Testis (tissue), 3 donors: ENCODE results near the gene ITIH3. TPM values are rescaled to one million over a fixed set of nuclear protein-coding genes. Genes with fewer than 3 reads are reported as not detected.

Experiments used
- DNase-seq: peaks from one replicate; pipeline ENCODE4 v3.0.0-alpha.2; 2019
- H3K27ac ChIP-seq, 2 donors: fragments of 200-600 bp; sonication (generic); one replicate each; pipeline ENCODE4 v1.5.1; 2019
- H3K27me3 ChIP-seq: fragments of 200-600 bp; sonication (generic); one replicate; pipeline ENCODE4 v1.5.1; 2019
- H3K36me3 ChIP-seq: fragments of 200-600 bp; sonication (generic); one replicate; pipeline ENCODE4 v1.5.1; 2017; ENCODE audit warnings: low read depth; ENCODE audit errors: missing control alignments
- H3K4me1 ChIP-seq: fragments of 200-600 bp; sonication (generic); one replicate; pipeline ENCODE4 v1.5.1; 2019
- H3K4me3 ChIP-seq, 2 donors: fragments of 200-600 bp; sonication (generic); one replicate each; pipeline ENCODE4 v1.5.1; 2017 to 2019
- H3K9me3 ChIP-seq: fragments of 200-600 bp; sonication (generic); one replicate; pipeline ENCODE4 v1.5.1; 2017
- POLR2A ChIP-seq: fragments of 450-650 bp; IDR thresholded peaks from one replicate; pipeline ENCODE4 v1.6.1; 2017; ENCODE audit warnings: antibody characterized with exemption, mild to moderate bottlenecking, moderate library complexity
- WGBS, 2 donors: methylation state at CpG; one replicate each; pipeline ENCODE4 v1.1.5; 2018; 5-methylcytosine and 5-hydroxymethylcytosine counted together
- intact Hi-C: fragments of 100-400 bp; cut with DNase I; formaldehyde crosslinking; loops from one replicate; pipeline ENCODE4 v1.15.1; 2023; ENCODE audit warnings: low total_unique reads
- polyA plus RNA-seq: library from polyadenylated mRNA; stranded (reverse); fragments of 350-450 nt; fragmentation: Illumina TruSeq; extraction: RNeasy Lipid Tissue Mini Kit (QIAGEN cat#74804); gene quantifications from one replicate; pipeline ENCODE4 v1.2.3, GENCODE V29; 2014; ENCODE audit warnings: low read depth, low replicate concordance; ENCODE audit not compliant: insufficient read depth
- total RNA-seq, 2 donors: library from RNA; depleted of rRNA; stranded (reverse); fragments of >200 nt; gene quantifications; one replicate each; pipeline ENCODE4 v1.2.3, GENCODE V29; 2016
- TF ChIP-seq, protein P1 (sequence below), 3 experiments: fragments of 450-650 bp in 2 of 3; fragments of 200-600 bp in 1 of 3; sonication (generic) in 1 of 3; IDR thresholded peaks; one replicate each; pipeline ENCODE4 v1.5.1; 2016 to 2019; ENCODE audit warnings: antibody characterized with exemption in 3 of 3, mild to moderate bottlenecking in 2 of 3, moderate library complexity in 1 of 3

Gene ITIH3
- total and polyA plus RNA-seq, 3 donors from 2014 or later: 5.4 to 9.9 (median 6.3) TPM

DNA sequence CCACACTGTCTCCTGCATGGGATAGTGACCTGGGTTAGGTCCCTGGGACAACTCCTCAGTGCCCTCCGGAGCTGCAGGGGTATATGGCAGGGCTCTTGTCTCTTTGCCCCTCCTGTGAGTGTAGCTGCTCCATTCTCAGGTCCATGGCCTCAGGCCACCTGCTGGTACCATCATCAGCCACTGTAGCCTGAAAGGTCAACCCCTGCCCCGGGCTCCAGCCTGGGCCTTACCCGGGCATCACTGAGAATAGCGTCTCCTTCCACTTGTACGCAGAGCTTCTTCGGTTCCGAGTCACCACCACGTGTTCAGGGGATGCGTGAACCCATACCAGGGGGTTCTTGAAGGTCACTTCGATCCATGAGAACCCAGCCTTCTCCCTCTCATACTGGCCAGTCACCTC lies 22.1 kb downstream of the ITIH3 start:
- Histone ChIP-seq H3K4me1 (no peaks in the 10 kb centered on the region), H3K27ac (no peak overlapping the region), H3K27me3 (no peaks in the 10 kb centered on the region), H3K9me3 (no peaks in the 10 kb centered on the region), H3K4me3 (no peak overlapping the region), H3K36me3 (no peaks in the 10 kb centered on the region)
- no peak for DNase-seq
- TF ChIP-seq, protein P1, sequence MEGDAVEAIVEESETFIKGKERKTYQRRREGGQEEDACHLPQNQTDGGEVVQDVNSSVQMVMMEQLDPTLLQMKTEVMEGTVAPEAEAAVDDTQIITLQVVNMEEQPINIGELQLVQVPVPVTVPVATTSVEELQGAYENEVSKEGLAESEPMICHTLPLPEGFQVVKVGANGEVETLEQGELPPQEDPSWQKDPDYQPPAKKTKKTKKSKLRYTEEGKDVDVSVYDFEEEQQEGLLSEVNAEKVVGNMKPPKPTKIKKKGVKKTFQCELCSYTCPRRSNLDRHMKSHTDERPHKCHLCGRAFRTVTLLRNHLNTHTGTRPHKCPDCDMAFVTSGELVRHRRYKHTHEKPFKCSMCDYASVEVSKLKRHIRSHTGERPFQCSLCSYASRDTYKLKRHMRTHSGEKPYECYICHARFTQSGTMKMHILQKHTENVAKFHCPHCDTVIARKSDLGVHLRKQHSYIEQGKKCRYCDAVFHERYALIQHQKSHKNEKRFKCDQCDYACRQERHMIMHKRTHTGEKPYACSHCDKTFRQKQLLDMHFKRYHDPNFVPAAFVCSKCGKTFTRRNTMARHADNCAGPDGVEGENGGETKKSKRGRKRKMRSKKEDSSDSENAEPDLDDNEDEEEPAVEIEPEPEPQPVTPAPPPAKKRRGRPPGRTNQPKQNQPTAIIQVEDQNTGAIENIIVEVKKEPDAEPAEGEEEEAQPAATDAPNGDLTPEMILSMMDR (IDR thresholded peaks at IDR 0.05): no peak
- no peak for TF ChIP-seq POLR2A
- whole genome bisulfite sequencing, 2 donors: 94 to 97% methylated on average over 9 to 10 of the region's 10 CpGs
- intact Hi-C loops: no loop called here

DNA sequence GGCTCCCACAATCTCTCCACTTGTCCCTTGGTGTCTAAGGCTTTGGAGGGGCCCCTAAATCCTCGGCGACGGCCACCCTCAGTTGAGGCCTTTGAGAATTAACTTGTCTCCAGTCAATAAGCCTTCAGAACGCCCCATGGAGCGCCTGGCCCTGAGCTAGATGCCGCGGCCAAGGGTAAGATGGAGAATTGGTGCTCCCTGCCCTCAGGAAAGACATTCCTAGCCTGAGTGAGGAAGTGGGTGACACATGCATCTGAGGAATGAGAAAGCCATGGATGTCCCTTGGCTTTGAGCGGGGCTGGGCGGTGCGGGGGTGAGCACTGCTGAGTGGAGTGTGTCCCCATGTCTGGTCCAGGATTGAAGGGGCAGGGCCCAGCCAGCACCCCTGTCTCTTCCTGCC lies 22.6 kb downstream of the ITIH3 start:
- 97 to 98% methylated on average over 9 to 10 of the region's 10 CpGs for WGBS, 2 donors
- Histone ChIP-seq H3K36me3 (no peaks in the 10 kb centered on the region), H3K4me1 (no peaks in the 10 kb centered on the region), H3K9me3 (no peaks in the 10 kb centered on the region), H3K27me3 (no peaks in the 10 kb centered on the region), H3K4me3 (no peak overlapping the region), H3K27ac (no peak overlapping the region)
- no peak for DNase-seq
- no peak for TF ChIP-seq POLR2A
- TF ChIP-seq, protein P1 (IDR thresholded peaks at IDR 0.05): no peak
- intact Hi-C loops: no loop called here

DNA sequence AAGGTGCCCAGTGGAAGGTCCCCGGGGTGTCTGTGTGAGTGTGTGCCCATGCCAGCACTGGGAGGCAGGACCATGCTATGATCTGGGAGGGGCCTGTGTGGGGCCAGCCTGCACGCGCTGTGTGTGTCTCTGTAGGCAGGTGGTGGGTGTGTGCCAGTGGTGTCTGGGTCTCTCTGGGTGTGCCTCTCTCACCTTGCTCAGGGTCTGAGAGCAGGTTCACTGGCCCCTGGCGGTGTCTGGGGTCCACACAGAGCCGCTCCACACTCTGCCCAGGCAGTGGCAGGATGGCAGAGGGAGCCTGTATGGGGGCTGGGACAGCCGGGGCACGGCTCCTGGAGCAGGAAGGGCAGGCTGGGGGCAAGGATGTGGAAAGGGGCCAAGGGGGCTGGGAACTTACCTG lies 23.3 kb downstream of the ITIH3 start:
- intact Hi-C loops: no loop called here
- 95 to 97% methylated on average over 4 to 7 of the region's 7 CpGs for whole genome bisulfite sequencing, 2 donors
- no peaks in the 10 kb centered on the region for H3K36me3 ChIP-seq
- no peak for DNase-seq
- H3K4me1 ChIP-seq: no peaks in the 10 kb centered on the region
- H3K4me3 ChIP-seq: no peak overlapping the region
- no peaks in the 10 kb centered on the region for H3K9me3 ChIP-seq
- TF ChIP-seq POLR2A: no peak
- TF ChIP-seq, protein P1 (IDR thresholded peaks at IDR 0.05): no peak
- H3K27me3 ChIP-seq: no peaks in the 10 kb centered on the region
- H3K27ac ChIP-seq: no peak overlapping the region

DNA sequence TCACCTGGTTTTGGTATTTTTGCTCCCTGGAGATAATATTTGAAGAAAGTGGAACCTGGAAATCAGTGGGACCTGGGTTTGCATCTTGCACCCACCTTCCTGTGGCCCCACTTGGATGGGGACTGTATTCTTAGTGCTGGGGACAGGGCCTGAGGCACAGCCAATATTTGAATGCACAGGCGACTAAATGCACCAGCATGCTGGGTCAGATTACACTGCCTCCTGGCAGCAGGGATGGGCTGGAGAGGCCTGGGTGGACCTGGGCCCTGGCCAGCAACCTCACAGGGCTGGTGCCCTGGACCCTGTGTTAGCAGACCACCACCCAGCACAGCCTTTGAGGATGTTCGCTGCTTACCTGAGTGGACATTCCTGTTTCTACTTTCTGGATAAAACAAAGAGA lies 25.3 kb downstream of the ITIH3 start:
- Histone ChIP-seq H3K4me1 (no peaks in the 10 kb centered on the region), H3K27ac (no peak overlapping the region), H3K4me3 (no peak overlapping the region), H3K9me3 (no peaks in the 10 kb centered on the region), H3K27me3 (no peaks in the 10 kb centered on the region), H3K36me3 (no peaks in the 10 kb centered on the region)
- no peak for DNase-seq
- intact Hi-C loops: no loop called here
- WGBS, 2 donors: 94 to 100% methylated on average over 1 to 2 of the region's 2 CpGs
- TF ChIP-seq POLR2A: no peak
- TF ChIP-seq, protein P1 (IDR thresholded peaks at IDR 0.05): no peak

DNA sequence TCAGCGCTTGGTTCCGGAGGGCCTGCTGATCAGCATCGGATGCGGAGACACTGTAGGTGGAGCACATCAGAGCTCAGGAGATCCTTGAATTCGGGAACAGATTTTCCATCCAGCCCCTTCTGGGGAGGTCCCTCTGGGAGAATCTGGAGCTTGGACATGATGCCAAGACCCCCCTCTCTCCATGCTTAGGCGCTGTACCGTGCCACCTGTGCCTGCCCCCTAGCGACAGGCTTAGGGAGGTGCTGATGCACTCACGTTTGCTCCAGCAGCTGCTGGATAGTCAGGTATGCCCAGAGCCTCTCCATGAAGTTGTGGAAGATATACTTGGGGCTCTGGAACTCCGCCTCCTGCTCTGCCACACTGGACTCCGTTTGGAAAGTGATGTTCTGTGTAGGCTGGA lies 26.1 kb downstream of the ITIH3 start:
- H3K27ac ChIP-seq: no peak overlapping the region
- no peaks in the 10 kb centered on the region for H3K9me3 ChIP-seq
- no peaks in the 10 kb centered on the region for H3K36me3 ChIP-seq
- H3K27me3 ChIP-seq: no peaks in the 10 kb centered on the region
- TF ChIP-seq, protein P1 (IDR thresholded peaks at IDR 0.05): peak in 1 of 3 experiments; percentile 36
- TF ChIP-seq POLR2A: no peak
- WGBS, 2 donors: 68 to 72% methylated on average over 11 of the region's 11 CpGs
- no peaks in the 10 kb centered on the region for H3K4me1 ChIP-seq
- intact Hi-C loops: no loop called here
- H3K4me3 ChIP-seq: no peak overlapping the region
- DNase-seq: peak; percentile 40
